ENCODE data around the gene TNC. TPM values are rescaled to one million over a fixed set of nuclear protein-coding genes. Genes with fewer than 3 reads are reported as not detected.

TNC gene
- total RNA-seq, 4 donors from 2014 or later, result 18.5 to 27.0 (median 22.7) TPM

DNA sequence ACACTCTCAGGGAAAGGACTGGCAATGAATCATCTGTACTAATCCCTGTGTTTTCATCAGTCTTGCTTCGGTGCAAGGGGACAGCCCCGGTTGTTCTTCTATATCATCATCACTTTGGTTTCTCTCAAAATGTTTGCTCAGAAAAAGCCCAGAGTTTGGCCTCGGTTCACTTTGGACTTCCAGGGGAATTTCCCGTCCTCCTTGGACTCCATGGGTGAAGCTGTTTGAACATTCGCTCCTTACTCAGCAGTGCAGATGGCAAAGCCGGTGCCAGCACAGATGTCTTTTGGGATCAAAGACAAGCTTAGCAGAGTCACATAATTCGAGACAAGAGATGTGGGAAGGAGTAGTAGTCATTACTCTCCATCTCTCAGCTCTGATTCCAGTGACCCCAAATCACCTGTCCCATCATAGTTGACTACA lies 117.7 kb downstream of the TNC start:
- Histone ChIP-seq H3K27me3 (no peaks in the 10 kb centered on the region), H3K36me3 (no peaks in the 10 kb centered on the region), H3K4me3 (no peak overlapping the region), H3K9me3 (no peaks in the 10 kb centered on the region), H3K27ac (no peak overlapping the region), H3K4me1 (no peaks in the 10 kb centered on the region)
- DNase-seq (ENCODE audit: low spot score in 2 of 2), result no peak
- TF ChIP-seq, protein P1, sequence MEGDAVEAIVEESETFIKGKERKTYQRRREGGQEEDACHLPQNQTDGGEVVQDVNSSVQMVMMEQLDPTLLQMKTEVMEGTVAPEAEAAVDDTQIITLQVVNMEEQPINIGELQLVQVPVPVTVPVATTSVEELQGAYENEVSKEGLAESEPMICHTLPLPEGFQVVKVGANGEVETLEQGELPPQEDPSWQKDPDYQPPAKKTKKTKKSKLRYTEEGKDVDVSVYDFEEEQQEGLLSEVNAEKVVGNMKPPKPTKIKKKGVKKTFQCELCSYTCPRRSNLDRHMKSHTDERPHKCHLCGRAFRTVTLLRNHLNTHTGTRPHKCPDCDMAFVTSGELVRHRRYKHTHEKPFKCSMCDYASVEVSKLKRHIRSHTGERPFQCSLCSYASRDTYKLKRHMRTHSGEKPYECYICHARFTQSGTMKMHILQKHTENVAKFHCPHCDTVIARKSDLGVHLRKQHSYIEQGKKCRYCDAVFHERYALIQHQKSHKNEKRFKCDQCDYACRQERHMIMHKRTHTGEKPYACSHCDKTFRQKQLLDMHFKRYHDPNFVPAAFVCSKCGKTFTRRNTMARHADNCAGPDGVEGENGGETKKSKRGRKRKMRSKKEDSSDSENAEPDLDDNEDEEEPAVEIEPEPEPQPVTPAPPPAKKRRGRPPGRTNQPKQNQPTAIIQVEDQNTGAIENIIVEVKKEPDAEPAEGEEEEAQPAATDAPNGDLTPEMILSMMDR (IDR thresholded peaks at IDR 0.05), result no peak
- no peak for TF ChIP-seq POLR2A (IDR thresholded peaks at IDR 0.05)
- TF ChIP-seq POLR2AphosphoS5 (IDR thresholded peaks at IDR 0.05), result no peak
- TF ChIP-seq EP300 (IDR thresholded peaks at IDR 0.05), result no peak
- 36% methylated on average over 7 of the region's 7 CpGs for WGBS

DNA sequence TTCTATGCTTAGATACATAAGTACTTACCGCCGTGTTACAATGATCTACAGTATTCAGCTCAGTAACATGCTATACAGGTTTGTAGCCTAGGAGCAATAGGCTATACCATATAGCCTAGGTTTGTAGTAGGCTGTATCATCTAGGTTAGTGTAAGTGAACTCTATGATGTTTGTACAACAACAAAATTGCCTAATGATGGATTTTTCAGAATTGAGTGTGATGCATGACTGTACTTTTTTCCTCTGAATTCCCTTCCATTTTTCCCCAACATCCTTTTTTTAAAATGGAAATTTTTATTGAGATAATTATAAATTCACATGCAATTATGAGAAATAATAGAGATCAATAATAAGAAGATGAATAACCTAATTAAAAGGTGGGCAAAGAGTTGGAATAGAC lies 119.6 kb downstream of the TNC start:
- 80% methylated on average over 2 of the region's 2 CpGs for WGBS
- no peak overlapping the region for H3K4me3 ChIP-seq

DNA sequence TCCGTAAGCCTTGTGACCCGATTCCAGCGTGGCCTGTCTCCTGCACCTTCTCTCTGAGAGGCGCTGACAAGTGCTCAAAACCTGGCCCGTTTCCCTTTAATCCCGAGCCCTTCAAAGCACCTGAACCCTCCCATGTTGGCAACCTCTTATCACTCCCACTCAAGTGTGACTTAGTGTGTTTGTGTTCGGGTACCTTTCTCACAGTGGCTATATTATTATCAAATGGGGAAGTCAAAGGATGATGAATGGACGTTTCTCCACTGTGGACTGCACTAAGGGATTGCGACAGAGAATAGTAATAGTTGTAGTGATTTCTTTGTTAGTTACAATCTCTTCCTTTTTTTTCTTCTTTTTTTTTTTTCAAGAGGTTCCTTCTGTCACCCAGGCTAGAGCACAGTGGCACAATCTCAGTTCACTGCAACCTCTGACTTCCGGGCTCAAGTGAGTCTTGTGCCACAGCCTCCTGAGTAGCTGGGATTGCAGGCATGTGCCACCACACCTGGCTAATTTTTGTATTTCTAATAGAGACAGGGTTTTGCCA lies 122.2 kb downstream of the TNC start:
- no peak for TF ChIP-seq POLR2AphosphoS5 (IDR thresholded peaks at IDR 0.05)
- TF ChIP-seq POLR2A (IDR thresholded peaks at IDR 0.05), result no peak
- TF ChIP-seq, protein P1 (IDR thresholded peaks at IDR 0.05), result no peak
- TF ChIP-seq EP300 (IDR thresholded peaks at IDR 0.05), result no peak
- Histone ChIP-seq H3K4me1 (no peaks in the 10 kb centered on the region), H3K36me3 (no peaks in the 10 kb centered on the region), H3K27ac (no peak overlapping the region), H3K4me3 (no peak overlapping the region), H3K9me3 (no peaks in the 10 kb centered on the region), H3K27me3 (no peaks in the 10 kb centered on the region)
- DNase-seq (ENCODE audit: low spot score in 2 of 2), result no peak
- 76% methylated on average over 10 of the region's 10 CpGs for WGBS

More for the DNA sequence above, 119.6 kb downstream of the TNC start:
- Histone ChIP-seq H3K27me3 (no peaks in the 10 kb centered on the region), H3K4me1 (no peaks in the 10 kb centered on the region), H3K36me3 (no peaks in the 10 kb centered on the region), H3K27ac (no peak overlapping the region), H3K9me3 (no peaks in the 10 kb centered on the region)
- TF ChIP-seq, protein P1 (IDR thresholded peaks at IDR 0.05), result no peak
- TF ChIP-seq POLR2A (IDR thresholded peaks at IDR 0.05), result no peak
- no peak for TF ChIP-seq EP300 (IDR thresholded peaks at IDR 0.05)
- no peak for TF ChIP-seq POLR2AphosphoS5 (IDR thresholded peaks at IDR 0.05)
- no peak for DNase-seq (ENCODE audit: low spot score in 2 of 2)

DNA sequence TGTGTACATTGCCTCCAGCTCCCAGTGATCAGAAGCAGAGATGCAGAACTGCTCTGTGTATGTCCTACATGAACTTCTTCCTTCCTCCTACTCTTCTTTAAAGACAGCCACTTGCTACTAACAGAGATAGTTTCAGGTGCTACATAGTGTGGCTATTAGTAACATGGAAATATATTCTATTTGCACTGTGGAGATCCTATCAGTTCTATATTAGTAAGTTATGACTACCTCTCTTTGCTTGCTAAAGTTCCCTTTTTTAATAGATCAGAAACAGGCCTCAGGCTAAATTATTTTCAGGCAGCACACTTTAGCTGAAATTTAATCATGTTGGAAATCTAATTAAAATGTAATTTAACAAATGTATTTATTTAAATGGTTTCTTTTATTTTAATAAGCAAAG lies 123.2 kb downstream of the TNC start:
- Histone ChIP-seq H3K4me3 (no peak overlapping the region), H3K9me3 (no peaks in the 10 kb centered on the region), H3K36me3 (no peaks in the 10 kb centered on the region), H3K27ac (no peak overlapping the region), H3K4me1 (no peaks in the 10 kb centered on the region), H3K27me3 (no peaks in the 10 kb centered on the region)
- TF ChIP-seq POLR2A (IDR thresholded peaks at IDR 0.05) (no peak), POLR2AphosphoS5 (IDR thresholded peaks at IDR 0.05) (no peak), EP300 (IDR thresholded peaks at IDR 0.05) (no peak)
- TF ChIP-seq, protein P1 (IDR thresholded peaks at IDR 0.05), result no peak
- DNase-seq (ENCODE audit: low spot score in 2 of 2), result no peak

DNA sequence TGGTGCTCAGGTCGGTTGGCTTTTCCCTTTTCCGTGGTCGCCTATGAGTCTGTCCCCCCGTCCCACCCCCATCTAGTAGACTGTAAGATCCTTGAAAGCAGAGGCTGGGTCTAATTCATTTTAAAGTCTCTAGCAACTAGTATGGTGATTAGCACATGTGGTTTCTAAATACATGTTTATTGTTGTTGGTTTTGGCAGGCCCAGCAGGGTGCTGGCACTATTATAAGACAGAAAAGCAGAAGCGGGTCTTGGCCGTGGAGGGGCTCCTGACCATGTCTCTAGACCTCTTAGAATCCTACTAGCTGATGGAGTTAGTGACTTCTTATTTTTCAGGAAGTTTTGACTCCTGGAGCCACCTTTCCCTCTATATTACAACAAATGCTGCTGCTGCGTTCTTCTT lies 126.1 kb downstream of the TNC start:
- WGBS, result 77% methylated on average over 7 of the region's 7 CpGs
- TF ChIP-seq EP300 (IDR thresholded peaks at IDR 0.05) (no peak), POLR2A (IDR thresholded peaks at IDR 0.05) (no peak), POLR2AphosphoS5 (IDR thresholded peaks at IDR 0.05) (no peak)
- TF ChIP-seq, protein P1 (IDR thresholded peaks at IDR 0.05), result no peak
- no peaks in the 10 kb centered on the region for H3K27me3 ChIP-seq
- no peak overlapping the region for H3K4me3 ChIP-seq
- no peak for DNase-seq (ENCODE audit: low spot score in 2 of 2)
- H3K27ac ChIP-seq, result no peak overlapping the region
- no peaks in the 10 kb centered on the region for H3K36me3 ChIP-seq
- no peaks in the 10 kb centered on the region for H3K9me3 ChIP-seq
- H3K4me1 ChIP-seq, result no peaks in the 10 kb centered on the region

Data from suprapubic skin (tissue), 4 donors.